HFFc6 (cell line): ENCODE measurements around the gene USP6NL. TPM values are rescaled to one million over a fixed set of nuclear protein-coding genes. Genes with fewer than 3 reads are reported as not detected.

ENCODE experiments used
- DNase-seq: peaks from one replicate; pipeline ENCODE4 v3.0.0-alpha.2; 2018
- H3K27ac Mint-ChIP-seq: 2 replicates; pipeline ENCODE4 v1.8.0; 2020; ENCODE audit warnings: mild to moderate bottlenecking, mixed read lengths
- H3K27me3 Mint-ChIP-seq: 2 replicates; pipeline ENCODE4 v1.8.0; 2021; ENCODE audit warnings: mild to moderate bottlenecking, moderate library complexity, mixed read lengths; ENCODE audit not compliant: insufficient read depth
- H3K36me3 Mint-ChIP-seq: 2 replicates; pipeline ENCODE4 v1.8.0; 2021; ENCODE audit warnings: low read depth, mixed read lengths
- H3K4me1 Mint-ChIP-seq: 2 replicates; pipeline ENCODE4 v1.8.0; 2020; ENCODE audit warnings: low read depth, mixed read lengths
- H3K4me3 Mint-ChIP-seq: 2 replicates; pipeline ENCODE4 v1.8.0; 2020; ENCODE audit warnings: mild to moderate bottlenecking, moderate library complexity, mixed read lengths
- H3K9me3 Mint-ChIP-seq: 2 replicates; pipeline ENCODE4 v1.8.0; 2020; ENCODE audit warnings: mild to moderate bottlenecking, mixed read lengths
- total RNA-seq, 6 experiments: library from RNA; stranded (reverse); fragmentation: NEBNext Ultra II Directional; extraction: Animal tissue kit (Norgen Biotek cat#: 25700); gene quantifications; 2 replicates in 1 of 6; 3 replicates in 5 of 6; pipeline ENCODE4 v1.2.3, GENCODE V29; 2021
- TF ChIP-seq, protein P1 (sequence below): fragments of 200-600 bp; sonication (generic); IDR thresholded peaks from 2 replicates; pipeline ENCODE4 v1.5.0; 2021; ENCODE audit warnings: antibody characterized with exemption, mild to moderate bottlenecking

The USP6NL gene
- total RNA-seq, 6 experiments from 2014 or later = 9.8 to 13.3 (median 11.8) TPM

DNA sequence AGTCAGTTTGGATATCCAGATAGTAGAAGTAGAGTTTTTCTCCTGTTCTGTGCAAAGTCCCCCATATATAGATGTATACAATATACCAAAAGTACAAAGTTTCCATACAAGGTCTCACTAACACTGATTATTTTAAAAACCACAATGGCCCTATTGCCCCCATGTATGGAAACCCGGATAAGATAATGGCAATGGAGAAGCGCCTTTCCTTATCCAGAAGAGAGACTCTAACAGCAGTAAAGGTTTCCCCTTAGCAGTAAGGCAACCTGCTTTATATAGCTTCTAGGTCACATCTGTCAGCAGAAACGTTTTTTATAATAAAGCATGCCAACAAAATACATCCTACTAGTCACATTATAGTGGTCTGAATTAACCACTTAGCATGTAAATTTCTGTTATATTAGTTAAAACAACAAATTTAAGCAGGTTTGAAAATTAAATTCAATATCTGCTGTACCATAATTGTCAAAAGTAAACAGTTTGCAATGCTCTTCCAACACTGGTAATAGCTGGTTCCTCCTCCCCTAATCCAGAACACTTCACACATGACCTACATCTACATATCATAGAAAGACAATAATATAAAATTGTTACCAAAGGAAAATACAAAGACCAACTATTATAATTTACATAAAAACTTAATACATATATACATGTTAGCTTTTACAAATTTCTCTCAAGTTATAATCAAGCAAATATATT is 22.4 kb downstream of the USP6NL start:
- H3K9me3 Mint-ChIP-seq = no peaks in the 10 kb centered on the region
- H3K4me3 Mint-ChIP-seq = no peak overlapping the region
- no peak for DNase-seq
- no peaks in the 10 kb centered on the region for H3K27me3 Mint-ChIP-seq
- peaks cover 17% of the 10 kb centered on the region for H3K4me1 Mint-ChIP-seq
- TF ChIP-seq, protein P1, sequence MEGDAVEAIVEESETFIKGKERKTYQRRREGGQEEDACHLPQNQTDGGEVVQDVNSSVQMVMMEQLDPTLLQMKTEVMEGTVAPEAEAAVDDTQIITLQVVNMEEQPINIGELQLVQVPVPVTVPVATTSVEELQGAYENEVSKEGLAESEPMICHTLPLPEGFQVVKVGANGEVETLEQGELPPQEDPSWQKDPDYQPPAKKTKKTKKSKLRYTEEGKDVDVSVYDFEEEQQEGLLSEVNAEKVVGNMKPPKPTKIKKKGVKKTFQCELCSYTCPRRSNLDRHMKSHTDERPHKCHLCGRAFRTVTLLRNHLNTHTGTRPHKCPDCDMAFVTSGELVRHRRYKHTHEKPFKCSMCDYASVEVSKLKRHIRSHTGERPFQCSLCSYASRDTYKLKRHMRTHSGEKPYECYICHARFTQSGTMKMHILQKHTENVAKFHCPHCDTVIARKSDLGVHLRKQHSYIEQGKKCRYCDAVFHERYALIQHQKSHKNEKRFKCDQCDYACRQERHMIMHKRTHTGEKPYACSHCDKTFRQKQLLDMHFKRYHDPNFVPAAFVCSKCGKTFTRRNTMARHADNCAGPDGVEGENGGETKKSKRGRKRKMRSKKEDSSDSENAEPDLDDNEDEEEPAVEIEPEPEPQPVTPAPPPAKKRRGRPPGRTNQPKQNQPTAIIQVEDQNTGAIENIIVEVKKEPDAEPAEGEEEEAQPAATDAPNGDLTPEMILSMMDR = no peak
- H3K27ac Mint-ChIP-seq = no peak overlapping the region
- H3K36me3 Mint-ChIP-seq = peaks cover 12% of the 10 kb centered on the region

DNA sequence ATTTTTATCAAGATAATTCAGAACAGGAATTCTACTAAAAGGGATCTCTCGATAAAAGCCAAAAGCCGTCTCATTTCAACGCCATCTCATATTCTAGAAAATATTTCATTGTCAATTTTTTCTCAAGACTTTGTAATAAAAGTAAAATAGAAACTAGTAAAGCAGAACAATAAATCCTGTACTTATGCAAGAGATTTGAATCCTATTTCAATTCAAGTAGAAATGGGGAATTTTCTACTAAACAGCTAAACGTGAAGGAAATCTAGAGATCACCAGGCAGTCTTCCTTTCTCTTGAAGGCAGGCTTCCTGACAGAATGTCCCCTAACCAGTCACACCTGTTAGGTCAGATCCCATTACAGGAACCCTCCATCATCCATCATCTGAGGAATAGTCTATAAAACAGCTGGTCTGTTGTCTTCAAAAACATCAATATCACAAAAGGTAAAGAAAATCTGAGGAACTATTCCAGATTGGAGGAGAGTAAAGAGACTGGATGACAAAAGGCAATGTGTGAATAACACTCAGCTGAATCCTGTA is 23.7 kb downstream of the USP6NL start:
- no peak overlapping the region for H3K27ac Mint-ChIP-seq
- no peaks in the 10 kb centered on the region for H3K27me3 Mint-ChIP-seq
- H3K4me3 Mint-ChIP-seq = no peak overlapping the region
- no peak for DNase-seq
- H3K4me1 Mint-ChIP-seq = peaks cover 17% of the 10 kb centered on the region
- peaks cover 13% of the 10 kb centered on the region for H3K36me3 Mint-ChIP-seq
- H3K9me3 Mint-ChIP-seq = no peaks in the 10 kb centered on the region
- TF ChIP-seq, protein P1 = no peak

DNA sequence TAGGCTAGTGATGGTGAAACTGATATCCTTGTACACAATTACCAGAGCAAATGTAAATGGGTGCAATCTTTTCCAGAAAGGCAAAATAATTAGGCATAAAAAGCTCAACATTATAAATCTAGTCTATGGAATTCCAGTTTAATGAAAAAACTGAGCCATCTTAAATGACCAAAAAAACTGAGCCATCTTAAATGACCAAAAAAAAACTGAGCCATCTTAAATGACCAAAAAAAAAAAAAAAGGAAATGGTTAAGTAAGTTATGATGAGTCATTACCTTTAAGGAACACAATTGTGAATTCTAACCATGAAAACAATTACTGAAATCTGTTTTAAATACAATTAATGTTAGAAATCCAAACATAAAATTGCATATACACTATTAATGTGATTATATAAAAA is 25.3 kb downstream of the USP6NL start:
- TF ChIP-seq, protein P1 = no peak
- Mint-ChIP-seq H3K27ac (no peak overlapping the region), H3K4me1 (peaks cover 21% of the 10 kb centered on the region), H3K9me3 (no peaks in the 10 kb centered on the region), H3K4me3 (no peak overlapping the region), H3K36me3 (peaks cover 13% of the 10 kb centered on the region), H3K27me3 (no peaks in the 10 kb centered on the region)
- DNase-seq = no peak

DNA sequence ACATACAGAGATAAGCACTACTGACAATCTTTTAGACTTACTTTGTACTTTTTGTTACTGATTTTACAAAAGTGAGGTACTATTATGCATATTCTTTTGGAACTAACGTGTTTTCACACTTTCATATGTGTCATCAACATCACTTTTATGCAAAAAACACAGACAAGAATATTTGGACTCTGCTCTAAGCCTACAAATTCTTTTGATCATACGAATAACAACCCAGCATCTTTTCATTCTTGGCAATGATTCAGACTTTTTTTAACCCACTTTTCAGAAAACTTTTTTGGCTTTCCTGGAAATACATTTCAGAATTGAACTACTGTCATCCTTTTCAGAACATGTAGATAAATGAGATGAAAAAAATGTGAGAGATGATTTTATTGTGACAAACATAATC is 30.2 kb downstream of the USP6NL start:
- H3K4me1 Mint-ChIP-seq = peaks cover 14% of the 10 kb centered on the region
- peaks cover 13% of the 10 kb centered on the region for H3K36me3 Mint-ChIP-seq
- H3K27ac Mint-ChIP-seq = no peak overlapping the region
- H3K4me3 Mint-ChIP-seq = no peak overlapping the region
- DNase-seq = no peak
- TF ChIP-seq, protein P1 = no peak
- no peaks in the 10 kb centered on the region for H3K27me3 Mint-ChIP-seq
- no peaks in the 10 kb centered on the region for H3K9me3 Mint-ChIP-seq

DNA sequence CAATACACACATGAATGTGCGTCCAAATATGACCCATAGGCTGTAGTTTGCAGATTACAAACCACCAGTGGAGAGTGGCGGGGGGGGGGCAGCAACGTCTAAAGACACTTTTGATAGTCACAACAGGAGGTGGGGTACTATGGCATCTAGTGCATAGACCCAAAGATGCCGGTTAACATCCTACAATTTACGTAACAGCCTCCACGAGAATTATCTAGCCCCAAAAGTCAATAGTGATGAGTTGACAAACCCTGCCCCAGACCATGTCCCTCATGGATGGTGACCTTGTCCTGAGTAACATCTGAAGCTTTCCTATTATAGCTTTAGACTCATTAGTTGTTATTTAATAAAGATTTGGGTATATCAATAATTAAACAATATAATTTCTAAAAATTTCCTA is 31.6 kb downstream of the USP6NL start:
- Mint-ChIP-seq H3K4me1 (peaks cover 5% of the 10 kb centered on the region), H3K36me3 (peaks cover 9% of the 10 kb centered on the region)
- TF ChIP-seq, protein P1 = no peak

More for the DNA sequence above, 31.6 kb downstream of the USP6NL start:
- H3K27me3 Mint-ChIP-seq = no peaks in the 10 kb centered on the region
- no peak overlapping the region for H3K27ac Mint-ChIP-seq
- no peaks in the 10 kb centered on the region for H3K9me3 Mint-ChIP-seq
- no peak for DNase-seq
- H3K4me3 Mint-ChIP-seq = no peak overlapping the region
